NT2/D1 (cell line): ENCODE results near the gene METTL26.
A peak's percentile ranks its signal among the peaks of the same experiment; 100 is the strongest.

ENCODE experiments used
- DNase-seq: peaks from one replicate; pipeline ENCODE4 v3.0.0-alpha.2; 2011; ENCODE audit warnings: low read depth, low spot score
- H3K27me3 ChIP-seq: 2 replicates; pipeline ENCODE4 v1.6.0; 2011; ENCODE audit warnings: mild to moderate bottlenecking; ENCODE audit not compliant: insufficient read length, insufficient read depth
- H3K36me3 ChIP-seq: 2 replicates; pipeline ENCODE4 v1.6.1; 2011; ENCODE audit warnings: mild to moderate bottlenecking, low read length, mixed read lengths; ENCODE audit not compliant: insufficient read depth, insufficient read length
- H3K4me1 ChIP-seq: 2 replicates; pipeline ENCODE4 v1.5.1; 2011; ENCODE audit not compliant: insufficient read depth, insufficient read length
- H3K4me3 ChIP-seq: 2 replicates; pipeline ENCODE4 v1.5.1; 2011; ENCODE audit warnings: low read depth; ENCODE audit not compliant: insufficient read length
- H3K9ac ChIP-seq: 2 replicates; pipeline ENCODE4 v1.6.0; 2011; ENCODE audit warnings: low read depth; ENCODE audit not compliant: insufficient read length
- H3K9me3 ChIP-seq: 2 replicates; pipeline ENCODE4 v1.5.1; 2011; ENCODE audit warnings: mild to moderate bottlenecking, low read length; ENCODE audit not compliant: insufficient read depth
- SUZ12 ChIP-seq: IDR thresholded peaks from 2 replicates; pipeline ENCODE4 v1.6.1; 2011; ENCODE audit not compliant: insufficient read length, insufficient read depth; ENCODE audit errors: extremely low read depth
- YY1 ChIP-seq: IDR thresholded peaks from 2 replicates; pipeline ENCODE4 v1.6.1; 2011; ENCODE audit not compliant: insufficient read length, insufficient read depth
- ZNF274 ChIP-seq: IDR thresholded peaks from 2 replicates; pipeline ENCODE4 v1.6.1; 2011; ENCODE audit warnings: mild to moderate bottlenecking, low read depth, low read length

METTL26 gene

DNA sequence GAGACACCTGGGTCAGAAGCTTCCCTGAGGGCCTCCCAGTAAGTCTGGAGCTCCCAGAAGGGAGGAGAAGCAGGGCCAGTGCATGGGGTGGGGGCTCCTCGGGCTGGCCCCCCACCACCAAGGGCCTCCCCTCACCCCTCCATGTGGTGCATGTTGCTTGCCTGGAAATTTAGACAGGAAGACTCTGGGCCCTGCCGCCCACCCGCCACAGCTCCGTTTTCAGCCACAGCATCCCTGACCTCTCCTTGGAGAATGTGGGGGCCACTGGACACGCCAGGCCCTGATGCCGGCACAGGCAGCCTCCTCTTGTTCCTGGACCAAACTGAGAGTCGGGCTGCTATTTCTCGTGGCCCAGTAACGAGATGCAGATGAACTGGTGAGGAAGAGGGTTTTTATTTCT lies 2.7 kb upstream of the METTL26 start:
- peaks cover 28% of the 10 kb centered on the region for H3K4me1 ChIP-seq

DNA sequence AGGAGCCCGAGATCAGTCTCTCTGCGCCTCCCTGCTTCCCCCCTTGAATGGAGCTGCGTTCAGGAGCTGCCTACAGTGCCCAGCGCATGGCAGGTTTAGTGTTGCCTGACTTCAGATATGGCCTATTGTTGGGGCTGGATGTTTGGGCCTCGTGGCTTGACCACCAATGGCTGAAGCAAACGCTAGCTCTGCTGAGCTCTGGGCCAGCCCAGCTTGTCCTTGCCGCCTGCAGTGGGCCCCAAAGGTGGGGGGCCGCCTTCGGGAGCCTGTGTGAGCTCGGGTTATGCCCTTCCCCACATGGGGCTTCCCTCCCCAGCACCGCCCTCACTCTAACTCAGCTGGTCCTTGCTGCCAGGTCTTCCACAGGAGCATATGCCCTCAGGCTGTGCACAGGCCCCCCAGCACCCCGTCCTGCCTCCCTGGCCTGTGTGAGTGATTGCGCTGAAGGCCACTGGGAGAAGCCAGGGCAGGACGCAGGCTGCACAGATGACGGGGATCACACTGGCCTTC lies 2.0 kb upstream of the METTL26 start:
- peak overlapping the region; percentile 82 for H3K9ac ChIP-seq
- H3K4me1 ChIP-seq, result peaks cover 27% of the 10 kb centered on the region

More for the DNA sequence above, 2.7 kb upstream of the METTL26 start:
- Histone ChIP-seq H3K4me3 (no peak overlapping the region), H3K9me3 (no peaks in the 10 kb centered on the region), H3K27me3 (peaks cover 9% of the 10 kb centered on the region), H3K36me3 (peaks cover 11% of the 10 kb centered on the region), H3K9ac (peak overlapping the region; percentile 32)
- no peak for TF ChIP-seq YY1
- TF ChIP-seq ZNF274, result no peak
- no peak for TF ChIP-seq SUZ12
- no peak for DNase-seq

DNA sequence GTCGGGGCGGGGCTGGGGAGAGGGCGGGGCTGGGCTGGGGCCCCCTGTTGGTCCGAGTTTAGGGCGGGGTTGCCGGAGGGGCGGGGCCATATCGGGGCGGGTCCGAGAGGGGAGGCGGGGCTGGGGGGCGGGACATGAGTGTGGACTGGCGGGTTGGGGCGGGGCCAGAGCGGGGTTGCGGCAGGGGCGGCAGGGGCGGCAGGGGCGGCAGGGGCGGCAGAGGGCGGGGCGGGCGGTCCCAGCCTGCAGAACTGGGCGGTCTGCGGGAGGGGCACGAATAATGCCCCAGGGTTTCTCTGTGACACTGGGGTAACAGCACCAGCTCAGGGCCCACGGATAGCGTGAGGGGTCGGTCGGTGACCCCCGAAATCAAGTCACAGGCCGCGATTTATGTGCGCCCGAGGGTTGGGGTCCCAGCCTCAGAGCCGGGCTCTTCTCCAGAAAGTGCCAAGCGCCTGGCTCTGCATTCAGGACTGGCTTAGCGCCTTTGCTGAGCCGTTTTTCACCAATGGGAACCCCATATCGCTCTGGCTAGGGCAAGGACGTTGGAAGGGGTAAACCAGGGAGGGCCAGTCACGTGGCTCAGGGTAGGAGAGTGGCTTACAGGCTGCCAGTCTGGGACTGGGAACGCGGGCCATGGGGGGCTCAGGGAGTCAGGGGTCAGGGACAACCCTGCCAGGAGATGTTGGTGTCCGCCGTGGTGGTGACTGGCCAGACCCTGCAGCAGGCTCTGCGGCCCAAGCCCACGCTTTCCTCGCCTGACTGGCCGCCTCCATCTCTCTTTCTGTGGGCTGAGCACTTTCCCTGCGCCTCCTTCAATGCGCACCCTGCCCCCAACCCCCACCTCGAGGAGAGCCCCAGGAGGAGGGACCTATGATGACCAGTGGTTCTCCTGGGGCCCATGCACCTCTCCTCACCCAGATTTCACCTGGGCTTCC lies 1.2 kb upstream of the METTL26 start:
- Histone ChIP-seq H3K9ac (peak overlapping the region; percentile 82), H3K4me3 (peak overlapping the region; percentile 95), H3K9me3 (no peaks in the 10 kb centered on the region), H3K36me3 (peaks cover 26% of the 10 kb centered on the region), H3K4me1 (peaks cover 28% of the 10 kb centered on the region), H3K27me3 (peaks cover under 1% of the 10 kb centered on the region)
- TF ChIP-seq ZNF274 (no peak), SUZ12 (no peak), YY1 (no peak)
- DNase-seq, result no peak

More for the DNA sequence above, 2.0 kb upstream of the METTL26 start:
- no peak for DNase-seq
- TF ChIP-seq ZNF274 (no peak), YY1 (no peak), SUZ12 (no peak)
- Histone ChIP-seq H3K4me3 (no peak overlapping the region), H3K27me3 (peaks cover 8% of the 10 kb centered on the region), H3K36me3 (peaks cover 18% of the 10 kb centered on the region), H3K9me3 (no peaks in the 10 kb centered on the region)

DNA sequence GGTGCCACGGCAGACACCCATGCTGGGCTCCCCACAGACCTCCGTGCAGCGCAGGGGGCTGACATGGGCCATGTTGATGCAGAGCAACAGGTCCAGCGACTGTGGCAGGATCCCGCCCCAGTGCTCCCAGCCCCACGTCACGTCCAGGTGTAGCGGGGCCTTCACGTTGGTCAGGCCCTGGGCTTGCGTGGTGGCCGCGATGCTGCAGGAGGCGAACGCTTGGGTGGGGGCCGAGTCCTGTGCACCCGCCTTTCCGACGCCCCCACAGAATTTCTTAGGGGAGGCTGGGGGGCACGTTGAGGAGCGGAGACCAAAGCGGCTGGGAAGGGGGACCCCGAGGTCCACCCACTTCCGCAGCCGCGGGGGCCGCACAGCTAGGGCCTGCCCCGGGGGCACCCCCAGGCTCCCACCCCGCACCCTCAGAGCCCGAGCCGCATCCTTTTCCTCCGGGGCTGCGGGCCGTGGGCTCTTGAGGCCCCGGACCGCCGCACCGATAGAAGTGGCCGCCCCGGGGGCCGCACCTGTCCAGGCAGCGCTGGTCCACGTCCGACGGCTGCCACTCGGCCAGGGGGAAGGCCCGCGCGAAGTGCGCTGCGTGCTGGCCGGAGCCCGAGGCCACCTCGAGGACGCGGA lies 416 bp downstream of the METTL26 start:
- peaks cover 34% of the 10 kb centered on the region for H3K4me1 ChIP-seq
- peaks cover 30% of the 10 kb centered on the region for H3K36me3 ChIP-seq
- no peak for DNase-seq
- peak overlapping the region; percentile 99 for H3K9ac ChIP-seq
- H3K9me3 ChIP-seq, result no peaks in the 10 kb centered on the region
- no peaks in the 10 kb centered on the region for H3K27me3 ChIP-seq
- H3K4me3 ChIP-seq, result peak overlapping the region; percentile 95
- TF ChIP-seq YY1 (no peak), SUZ12 (no peak), ZNF274 (no peak)

DNA sequence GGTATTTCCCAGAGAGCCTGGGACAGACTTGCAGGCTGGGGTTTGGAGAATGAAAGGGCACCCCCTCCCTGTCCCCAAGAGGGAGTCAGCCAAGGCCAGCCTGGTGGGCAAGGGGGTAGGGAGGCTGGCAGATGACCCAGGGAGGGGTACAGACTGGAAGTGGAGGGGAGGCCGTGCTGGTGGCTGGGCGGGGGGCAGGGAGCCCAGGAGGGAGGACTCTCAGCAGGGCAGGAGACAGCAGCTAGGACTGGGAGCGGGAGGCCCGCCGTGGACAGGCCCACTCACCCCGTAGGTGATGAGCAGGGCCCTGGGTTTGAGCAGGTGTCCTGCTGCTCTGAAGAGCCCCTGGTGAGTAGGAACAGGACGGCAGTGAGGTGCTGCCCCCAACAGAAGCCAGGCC lies 1.1 kb downstream of the METTL26 start:
- Histone ChIP-seq H3K4me3 (peak overlapping the region; percentile 95), H3K9me3 (no peaks in the 10 kb centered on the region), H3K27me3 (no peaks in the 10 kb centered on the region), H3K36me3 (peaks cover 30% of the 10 kb centered on the region), H3K9ac (peak overlapping the region; percentile 99), H3K4me1 (peaks cover 37% of the 10 kb centered on the region)
- no peak for DNase-seq
- no peak for TF ChIP-seq ZNF274
- TF ChIP-seq SUZ12, result no peak
- no peak for TF ChIP-seq YY1

DNA sequence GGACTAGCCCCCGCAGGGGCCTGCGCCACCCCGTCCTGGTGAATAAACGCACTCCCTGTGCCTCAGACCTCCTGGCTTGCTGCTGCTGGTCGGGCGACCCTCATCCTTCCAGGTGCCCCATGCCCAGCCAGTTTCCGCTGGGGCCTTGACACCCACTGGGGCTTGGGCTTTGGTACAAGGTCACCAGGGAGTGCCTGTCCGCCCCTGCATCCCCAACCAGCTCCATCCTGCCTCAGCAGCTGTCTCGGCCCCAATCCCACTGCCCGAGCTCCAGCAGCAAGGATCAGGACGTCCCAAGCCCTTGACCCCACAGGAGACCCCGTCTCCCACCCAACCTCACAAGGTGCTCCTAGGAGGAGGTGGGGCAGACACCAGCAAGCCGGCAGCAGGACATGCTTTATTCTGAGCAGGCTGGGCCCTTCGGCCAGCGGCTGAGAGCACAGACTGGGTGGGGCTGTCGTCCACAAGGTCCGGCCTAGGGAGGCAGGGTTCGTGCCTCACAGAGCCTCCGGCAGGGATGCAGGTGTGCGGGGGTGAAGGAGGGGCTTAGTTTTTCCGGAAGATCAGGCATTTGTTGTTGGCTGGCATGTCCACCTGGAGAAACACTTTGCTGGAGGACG lies 1.9 kb downstream of the METTL26 start:
- H3K36me3 ChIP-seq, result peaks cover 30% of the 10 kb centered on the region
- H3K4me3 ChIP-seq, result no peak overlapping the region
- DNase-seq, result no peak
- TF ChIP-seq YY1, result no peak
- no peak for TF ChIP-seq ZNF274
- TF ChIP-seq SUZ12, result no peak
- H3K4me1 ChIP-seq, result peaks cover 44% of the 10 kb centered on the region
- no peak overlapping the region for H3K9ac ChIP-seq
- H3K9me3 ChIP-seq, result no peaks in the 10 kb centered on the region
- H3K27me3 ChIP-seq, result no peaks in the 10 kb centered on the region
